ENCODE measurements around the gene PMEPA1. TPM values are rescaled to one million over a fixed set of nuclear protein-coding genes. Genes with fewer than 3 reads are reported as not detected.

PMEPA1 gene
- total RNA-seq, 2 experiments from 2014 or later = 2.5 to 3.0 TPM

- peaks cover 7% of the 10 kb centered on the region for H3K36me3 Mint-ChIP-seq
- no peaks in the 10 kb centered on the region for H3K9me3 Mint-ChIP-seq
- intact Hi-C loops (cut with micrococcal nuclease) = loop anchor here (5.0 kb wide), 1 partner anchor 790 kb away; no protein-coding TSS in a partner anchor
- H3K27ac Mint-ChIP-seq = peak overlapping the region; percentile 13
- CTCF ChIA-PET = interaction anchor here (0.6 to 4.1 kb wide), 4 partner anchors 11 to 1605 kb away, joined by 4 to 27 read pairs (median 4); no protein-coding TSS in a partner anchor
- no peak overlapping the region for H3K4me3 Mint-ChIP-seq
- H3K4me1 Mint-ChIP-seq (ENCODE audit: low read depth) = peaks cover 52% of the 10 kb centered on the region
- H3K27me3 Mint-ChIP-seq = peaks cover 5% of the 10 kb centered on the region
- POLR2A ChIA-PET = interaction anchor here (0.9 kb wide), 1 partner anchor 92 kb away, joined by 3 read pairs; the partner anchor contains the start of gene PMEPA1
- DNase-seq = no peak
Measured at GRCh38 chr20:57617079-57617795, 92.6 kb downstream of the PMEPA1 start.

- H3K9me3 Mint-ChIP-seq = no peaks in the 10 kb centered on the region
- H3K4me3 Mint-ChIP-seq = no peak overlapping the region
- DNase-seq = no peak
- H3K4me1 Mint-ChIP-seq (ENCODE audit: low read depth) = peaks cover 45% of the 10 kb centered on the region
- H3K27ac Mint-ChIP-seq = no peak overlapping the region
- peaks cover 5% of the 10 kb centered on the region for H3K27me3 Mint-ChIP-seq
- intact Hi-C loops (cut with micrococcal nuclease) = loop anchor here (5.0 kb wide), 1 partner anchor 791 kb away; no protein-coding TSS in a partner anchor
- POLR2A ChIA-PET = no interaction called here
- CTCF ChIA-PET = interaction anchor here (1.1 kb wide), 1 partner anchor 14 kb away, joined by 4 read pairs; no protein-coding TSS in a partner anchor
- H3K36me3 Mint-ChIP-seq = peaks cover 7% of the 10 kb centered on the region
Measured at GRCh38 chr20:57616143-57616951, 93.5 kb downstream of the PMEPA1 start.

DNA sequence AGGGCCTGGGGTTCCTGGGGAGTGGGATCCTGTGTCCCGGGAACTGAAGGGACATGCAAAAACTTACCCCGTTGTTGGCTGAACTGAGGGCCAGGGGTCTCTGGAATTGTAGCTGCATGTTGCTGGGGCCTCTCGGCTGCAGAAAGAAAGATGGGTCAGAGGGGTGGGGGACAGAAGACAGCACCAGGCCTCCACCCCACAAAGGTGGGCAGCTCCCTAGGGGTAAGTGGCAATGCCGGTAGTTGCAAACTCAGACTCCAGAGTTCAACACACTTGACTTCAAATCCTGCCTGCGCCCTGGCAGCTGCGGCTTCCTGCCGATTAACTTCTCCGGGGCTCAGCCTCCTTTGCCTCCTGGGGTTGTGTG is 94.4 kb downstream of the PMEPA1 start:
- intact Hi-C loops (cut with micrococcal nuclease) = loop anchor here (5.0 kb wide), 1 partner anchor 792 kb away; no protein-coding TSS in a partner anchor
- no peaks in the 10 kb centered on the region for H3K9me3 Mint-ChIP-seq
- peaks cover 8% of the 10 kb centered on the region for H3K36me3 Mint-ChIP-seq
- H3K27ac Mint-ChIP-seq = no peak overlapping the region
- peaks cover 5% of the 10 kb centered on the region for H3K27me3 Mint-ChIP-seq
- ChIA-PET CTCF (interaction anchor here (2.0 kb wide), 1 partner anchor 19 kb away, joined by 5 read pairs; no protein-coding TSS in a partner anchor), POLR2A (no interaction called here)
- no peak for DNase-seq
- no peak overlapping the region for H3K4me3 Mint-ChIP-seq
- H3K4me1 Mint-ChIP-seq (ENCODE audit: low read depth) = peaks cover 36% of the 10 kb centered on the region

DNA sequence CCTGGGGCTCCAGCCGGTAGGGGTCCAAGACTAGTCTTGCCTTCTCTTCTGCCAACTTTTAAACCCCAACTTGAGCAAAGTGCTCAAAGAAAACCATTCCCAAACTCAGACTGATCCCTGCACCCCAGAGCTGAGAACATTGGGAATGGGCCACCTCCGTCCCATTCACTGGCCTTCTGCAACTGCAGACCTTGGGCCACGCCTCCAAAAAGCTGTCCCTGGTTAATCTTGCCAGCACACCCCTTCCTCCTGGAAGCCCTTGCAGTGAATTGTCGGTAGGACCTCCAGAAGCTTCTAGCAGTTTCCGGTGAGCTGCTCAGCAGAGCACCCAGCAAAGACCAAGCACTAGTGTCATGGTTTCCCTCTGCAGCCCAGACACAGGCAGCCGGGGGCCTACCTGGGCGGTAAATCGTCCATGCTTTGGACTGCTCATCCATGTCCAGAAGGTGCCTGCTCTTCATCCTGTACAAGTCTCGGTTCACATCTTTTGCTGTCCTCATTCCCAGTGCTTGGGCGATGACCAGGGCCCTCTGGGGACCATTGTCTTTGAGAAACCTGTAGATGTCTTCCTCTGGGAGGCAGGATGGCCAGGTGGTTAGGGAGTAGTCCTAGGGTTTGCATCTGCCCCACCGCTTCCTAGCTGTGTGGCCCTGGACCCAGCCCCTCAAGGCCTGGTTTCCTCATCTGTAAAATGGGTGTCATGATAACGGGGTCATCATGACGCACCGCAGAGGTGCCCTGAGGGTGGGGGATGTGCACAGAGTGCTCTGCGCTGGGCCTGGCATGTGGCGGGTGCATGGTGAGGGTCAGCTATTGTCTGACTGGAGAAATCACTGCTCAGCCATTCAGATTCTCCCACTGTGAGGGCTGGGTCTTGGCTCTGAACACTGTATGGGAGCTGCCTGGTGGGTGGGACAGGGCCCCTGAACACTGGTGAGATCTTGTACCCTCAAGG is 95.0 kb downstream of the PMEPA1 start:
- Mint-ChIP-seq H3K36me3 (peaks cover 11% of the 10 kb centered on the region), H3K4me3 (no peak overlapping the region), H3K27me3 (peaks cover 5% of the 10 kb centered on the region), H3K9me3 (no peaks in the 10 kb centered on the region), H3K4me1 (ENCODE audit: low read depth) (peaks cover 30% of the 10 kb centered on the region), H3K27ac (no peak overlapping the region)
- DNase-seq = no peak
- ChIA-PET POLR2A (no interaction called here), CTCF (interaction anchor here (1.6 to 2.0 kb wide), 2 partner anchors 8 to 19 kb away, joined by 3 to 5 read pairs; no protein-coding TSS in a partner anchor)
- intact Hi-C loops (cut with micrococcal nuclease) = loop anchor here (5.0 kb wide), 1 partner anchor 793 kb away; no protein-coding TSS in a partner anchor

GRCh38 chr20:57613481-57613921 is 96.3 kb downstream of the PMEPA1 start:
- peaks cover 13% of the 10 kb centered on the region for H3K36me3 Mint-ChIP-seq

DNA sequence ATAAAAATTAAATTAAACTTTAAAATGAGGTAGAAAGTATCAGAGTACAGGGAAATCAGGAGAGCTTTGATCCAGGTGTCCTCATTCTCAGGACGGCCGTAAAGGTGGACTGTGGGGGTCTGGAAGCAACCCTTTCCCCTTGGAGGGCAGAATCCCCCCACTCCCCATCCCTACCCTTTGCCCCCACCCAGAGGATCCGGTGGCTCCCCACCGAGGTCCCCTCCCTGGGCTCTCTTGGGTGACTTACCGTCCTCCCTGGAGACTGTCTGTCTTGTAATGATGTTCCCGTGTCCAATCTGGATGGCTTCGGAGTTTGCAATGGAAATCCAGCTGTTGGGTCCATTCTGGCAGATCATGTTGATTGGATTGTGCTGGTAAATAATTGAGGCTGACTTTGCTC is 96.9 kb downstream of the PMEPA1 start:
- CTCF ChIA-PET = interaction anchor here (1.3 to 1.6 kb wide), 2 partner anchors 10 to 12 kb away, joined by 3 read pairs; no protein-coding TSS in a partner anchor

More at GRCh38 chr20:57613481-57613921, 96.3 kb downstream of the PMEPA1 start:
- Mint-ChIP-seq H3K9me3 (no peaks in the 10 kb centered on the region), H3K27me3 (peaks cover 5% of the 10 kb centered on the region), H3K27ac (no peak overlapping the region), H3K4me1 (ENCODE audit: low read depth) (peaks cover 19% of the 10 kb centered on the region), H3K4me3 (no peak overlapping the region)
- ChIA-PET CTCF (interaction anchor here (1.3 to 2.0 kb wide), 3 partner anchors 10 to 17 kb away, joined by 3 to 5 read pairs (median 3); no protein-coding TSS in a partner anchor), POLR2A (no interaction called here)
- intact Hi-C loops (cut with micrococcal nuclease) = no loop called here
- no peak for DNase-seq

GRCh38 chr20:57612436-57612835 is 97.4 kb downstream of the PMEPA1 start:
- Mint-ChIP-seq H3K36me3 (peaks cover 13% of the 10 kb centered on the region), H3K27me3 (peaks cover 5% of the 10 kb centered on the region), H3K4me3 (no peak overlapping the region), H3K9me3 (no peaks in the 10 kb centered on the region), H3K4me1 (ENCODE audit: low read depth) (peaks cover 8% of the 10 kb centered on the region), H3K27ac (no peak overlapping the region)
- ChIA-PET CTCF (interaction anchor here (1.0 to 1.5 kb wide), 2 partner anchors 10 to 14 kb away, joined by 3 read pairs; no protein-coding TSS in a partner anchor), POLR2A (no interaction called here)
- DNase-seq = no peak
- intact Hi-C loops (cut with micrococcal nuclease) = no loop called here

More for the DNA sequence above, 96.9 kb downstream of the PMEPA1 start:
- Mint-ChIP-seq H3K4me3 (no peak overlapping the region), H3K9me3 (no peaks in the 10 kb centered on the region), H3K27me3 (peaks cover 5% of the 10 kb centered on the region), H3K4me1 (ENCODE audit: low read depth) (peaks cover 13% of the 10 kb centered on the region), H3K27ac (no peak overlapping the region), H3K36me3 (peaks cover 13% of the 10 kb centered on the region)
- POLR2A ChIA-PET = no interaction called here
- no peak for DNase-seq
- intact Hi-C loops (cut with micrococcal nuclease) = no loop called here

DNA sequence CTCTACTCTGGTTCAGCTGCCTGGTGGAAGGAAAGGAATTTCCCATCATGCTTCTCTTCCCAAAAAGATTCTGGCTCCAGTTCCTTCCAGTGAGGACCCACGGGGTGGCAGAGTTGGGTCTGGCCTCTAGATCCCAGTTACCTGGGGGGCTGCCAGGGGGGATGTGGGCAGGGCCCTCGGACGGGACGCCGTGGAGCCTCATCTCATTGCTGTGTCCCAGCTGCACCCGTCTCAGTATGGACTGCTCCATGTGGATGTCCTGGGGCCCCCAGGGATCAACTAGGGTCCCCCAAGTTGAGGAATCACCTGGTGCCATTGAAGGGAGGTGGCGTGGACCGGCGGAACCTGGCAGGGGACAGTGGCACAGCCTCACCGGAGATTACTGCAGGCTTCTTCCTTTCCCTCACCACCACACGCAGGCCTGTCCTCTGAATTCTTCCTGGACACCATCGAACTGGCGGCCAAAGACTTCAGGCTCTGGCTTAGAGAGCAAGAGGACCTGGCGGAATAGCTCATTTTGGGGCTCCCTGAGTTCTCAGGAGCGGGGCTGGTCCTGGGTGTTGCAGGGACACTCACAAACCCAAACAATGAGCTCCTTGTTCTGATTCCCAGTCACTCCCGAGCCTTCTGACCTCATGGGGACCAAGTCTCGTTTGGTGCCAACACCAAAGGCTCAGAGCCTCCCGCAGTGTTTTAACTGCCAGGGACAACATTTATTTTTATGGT is 98.1 kb downstream of the PMEPA1 start:
- H3K9me3 Mint-ChIP-seq = no peaks in the 10 kb centered on the region
- peaks cover under 1% of the 10 kb centered on the region for H3K4me1 Mint-ChIP-seq (ENCODE audit: low read depth)
- CTCF ChIA-PET = interaction anchor here (1.0 to 1.5 kb wide), 2 partner anchors 11 to 13 kb away, joined by 3 read pairs; no protein-coding TSS in a partner anchor
- DNase-seq = no peak
- POLR2A ChIA-PET = no interaction called here
- no peak overlapping the region for H3K27ac Mint-ChIP-seq
- peaks cover 13% of the 10 kb centered on the region for H3K36me3 Mint-ChIP-seq
- no peak overlapping the region for H3K4me3 Mint-ChIP-seq
- H3K27me3 Mint-ChIP-seq = no peaks in the 10 kb centered on the region
- intact Hi-C loops (cut with micrococcal nuclease) = no loop called here

GRCh38 chr20:57610261-57610952 is 99.4 kb downstream of the PMEPA1 start:
- CTCF ChIA-PET = interaction anchor here (1.1 kb wide), 1 partner anchor 14 kb away, joined by 4 read pairs; no protein-coding TSS in a partner anchor
- peaks cover 13% of the 10 kb centered on the region for H3K36me3 Mint-ChIP-seq
- H3K27me3 Mint-ChIP-seq = no peaks in the 10 kb centered on the region
- no peak overlapping the region for H3K4me3 Mint-ChIP-seq
- intact Hi-C loops (cut with micrococcal nuclease) = no loop called here
- DNase-seq = no peak
- H3K4me1 Mint-ChIP-seq (ENCODE audit: low read depth) = peaks cover 6% of the 10 kb centered on the region
- H3K9me3 Mint-ChIP-seq = no peaks in the 10 kb centered on the region
- H3K27ac Mint-ChIP-seq = no peak overlapping the region
- POLR2A ChIA-PET = no interaction called here

GRCh38 chr20:57609842-57610167 is 100.0 kb downstream of the PMEPA1 start:
- intact Hi-C loops (cut with micrococcal nuclease) = no loop called here
- H3K9me3 Mint-ChIP-seq = no peaks in the 10 kb centered on the region
- CTCF ChIA-PET = no interaction called here
- H3K27me3 Mint-ChIP-seq = no peaks in the 10 kb centered on the region
- no peak for DNase-seq
- H3K27ac Mint-ChIP-seq = no peak overlapping the region
- H3K4me3 Mint-ChIP-seq = no peak overlapping the region
- POLR2A ChIA-PET = no interaction called here
- H3K4me1 Mint-ChIP-seq (ENCODE audit: low read depth) = peaks cover 12% of the 10 kb centered on the region
- peaks cover 13% of the 10 kb centered on the region for H3K36me3 Mint-ChIP-seq

Measured in activated CD4-positive, alpha-beta memory T cell treated with anti-CD3 and anti-CD28 coated beads for 36 hours (primary cell).